GM18951 (cell line): ENCODE measurements around the gene IL17F.
"Not testable (repeated sequence)": the region's sequence is repeated elsewhere in the genome, so short reads cannot be mapped to it uniquely, and the experiment has no call there.

Experiments
- POLR2A ChIP-seq: IDR thresholded peaks from 4 replicates; pipeline ENCODE4 v1.6.1; 2011; ENCODE audit warnings: mild to moderate bottlenecking; ENCODE audit not compliant: insufficient read length, insufficient read depth; ENCODE audit errors: extremely low read depth
- in situ Hi-C: fragments of 300-500 bp; cut with MboI; formaldehyde crosslinking; loops from one replicate; pipeline ENCODE4 v1.12.0; 2022; ENCODE audit warnings: low sequenced_read_pairs, mixed read lengths, inconsistent platforms; ENCODE audit not compliant: unreplicated experiment

The IL17F gene

DNA sequence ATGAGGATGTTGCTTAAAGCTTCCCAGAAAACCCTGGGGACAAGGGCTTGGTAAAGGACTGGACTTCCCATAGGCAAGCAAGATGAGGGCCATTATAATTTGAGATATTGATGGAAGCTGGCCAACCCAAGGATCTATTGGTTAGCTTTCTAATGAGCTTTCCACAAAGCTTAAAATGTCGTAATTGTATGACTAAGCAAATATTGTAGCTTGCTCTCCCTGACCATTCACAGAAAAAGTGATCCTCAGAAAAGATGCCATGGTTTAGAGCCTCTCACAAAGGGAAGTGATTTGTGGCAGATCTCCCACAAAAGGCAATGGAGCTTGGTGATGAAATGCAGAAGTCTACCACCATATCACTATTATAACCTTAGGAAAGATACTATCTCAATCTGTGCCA, 13.6 kb downstream of the IL17F start:
- in situ Hi-C loops, result no loop called here
- no peak for TF ChIP-seq POLR2A

GRCh38 chr6:52227495-52227894, 16.8 kb downstream of the IL17F start:
- in situ Hi-C loops, result no loop called here
- TF ChIP-seq POLR2A, result no peak

GRCh38 chr6:52221302-52221701, 23.0 kb downstream of the IL17F start:
- in situ Hi-C loops, result no loop called here
- TF ChIP-seq POLR2A, result no peak

DNA sequence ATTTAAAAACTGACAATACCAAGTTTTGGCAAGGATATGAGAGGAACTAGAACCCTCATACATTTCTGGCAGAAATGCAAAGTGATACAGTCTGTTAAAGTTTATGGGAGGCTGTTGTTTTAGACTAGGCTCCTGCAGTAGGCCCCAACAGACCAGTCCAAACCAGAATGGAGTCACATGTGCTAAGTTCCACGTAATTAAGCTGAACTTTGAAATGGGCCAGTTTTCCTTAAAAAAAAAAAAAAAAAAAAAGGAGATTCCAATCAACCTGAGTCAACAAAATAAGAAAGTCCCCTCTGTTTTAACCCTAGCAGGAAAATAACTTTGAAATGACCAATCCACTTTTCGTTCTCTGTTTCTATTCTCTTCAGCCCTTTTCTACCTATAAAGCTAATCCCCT, 26.5 kb downstream of the IL17F start:
- no peak for TF ChIP-seq POLR2A
- in situ Hi-C loops, result no loop called here

GRCh38 chr6:52216932-52217575, 27.2 kb downstream of the IL17F start:
- in situ Hi-C loops, result no loop called here
- TF ChIP-seq POLR2A, result no peak

GRCh38 chr6:52215787-52216186, 28.5 kb downstream of the IL17F start:
- in situ Hi-C loops, result no loop called here
- no peak for TF ChIP-seq POLR2A

DNA sequence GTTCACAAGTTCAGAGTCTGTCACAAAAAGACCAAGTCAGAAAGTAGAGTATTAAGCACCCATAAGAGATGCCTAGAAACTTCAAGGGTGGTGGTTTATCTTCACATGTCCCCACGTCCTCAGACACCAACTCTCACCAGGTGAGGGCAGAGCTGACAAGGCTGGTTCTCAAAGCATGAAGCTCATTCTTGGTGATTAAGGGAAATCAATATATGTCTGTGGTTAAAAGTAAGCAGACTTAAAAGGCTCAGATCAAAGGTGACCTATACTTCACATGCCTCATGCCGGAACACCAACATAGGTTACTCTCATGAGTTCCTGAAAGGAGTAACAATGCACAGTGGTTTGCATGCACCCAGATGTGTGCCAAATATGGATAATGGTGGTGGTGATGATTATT, 31.2 kb downstream of the IL17F start:
- TF ChIP-seq POLR2A, result no peak
- in situ Hi-C loops, result no loop called here

- in situ Hi-C loops, result no loop called here
- no peak for TF ChIP-seq POLR2A
Measured at GRCh38 chr6:52210227-52210626, 34.1 kb downstream of the IL17F start.

GRCh38 chr6:52209770-52210169, 34.5 kb downstream of the IL17F start:
- no peak for TF ChIP-seq POLR2A
- in situ Hi-C loops, result no loop called here

GRCh38 chr6:52208612-52209011, 35.7 kb downstream of the IL17F start:
- in situ Hi-C loops, result no loop called here
- TF ChIP-seq POLR2A, result no peak

DNA sequence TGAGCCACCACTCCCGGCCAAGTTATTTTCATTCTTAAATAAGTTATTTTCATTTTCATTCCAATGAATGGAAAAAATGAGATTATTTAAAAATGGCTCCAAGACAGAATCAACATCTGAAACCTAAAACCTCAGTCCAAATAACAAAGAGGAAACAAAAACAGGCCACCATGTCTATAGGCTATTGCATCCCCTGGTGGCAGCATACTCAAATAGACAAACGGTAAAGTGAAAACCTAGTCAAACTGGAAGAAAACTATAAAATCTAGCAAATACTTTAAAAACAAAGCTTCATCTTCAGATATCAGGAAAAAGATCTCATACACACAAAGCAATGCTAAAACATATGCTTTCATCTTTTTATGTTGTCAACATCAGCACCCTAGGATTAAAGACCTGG, 37.2 kb downstream of the IL17F start:
- no peak for TF ChIP-seq POLR2A
- in situ Hi-C loops, result no loop called here

- TF ChIP-seq POLR2A, result no peak
- in situ Hi-C loops, result no loop called here
Measured at GRCh38 chr6:52201493-52201892, 42.8 kb downstream of the IL17F start.

GRCh38 chr6:52201046-52201445, 43.3 kb downstream of the IL17F start:
- TF ChIP-seq POLR2A, result no peak
- in situ Hi-C loops, result no loop called here

- in situ Hi-C loops, result not testable (repeated sequence)
Measured at GRCh38 chr6:52200088-52200487, 44.2 kb downstream of the IL17F start.

DNA sequence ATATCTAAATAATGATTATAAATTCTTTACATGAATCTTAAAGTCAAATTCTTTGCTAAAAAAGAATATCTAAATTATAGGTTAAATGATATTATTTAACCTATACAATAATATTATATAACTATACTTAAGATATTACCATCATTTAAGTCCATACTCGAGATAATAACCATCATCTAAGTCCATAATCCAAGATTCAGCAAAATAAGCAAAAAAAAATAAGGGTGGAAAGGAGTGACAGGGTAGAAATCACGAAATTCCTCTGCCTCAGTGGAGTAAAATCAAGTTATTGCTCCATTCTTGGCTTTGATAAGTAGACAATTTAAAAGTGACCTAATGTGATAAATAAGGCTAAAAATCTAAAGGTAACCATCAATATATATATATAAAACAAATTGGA, 48.4 kb downstream of the IL17F start:
- in situ Hi-C loops, result no loop called here
- TF ChIP-seq POLR2A, result no peak

DNA sequence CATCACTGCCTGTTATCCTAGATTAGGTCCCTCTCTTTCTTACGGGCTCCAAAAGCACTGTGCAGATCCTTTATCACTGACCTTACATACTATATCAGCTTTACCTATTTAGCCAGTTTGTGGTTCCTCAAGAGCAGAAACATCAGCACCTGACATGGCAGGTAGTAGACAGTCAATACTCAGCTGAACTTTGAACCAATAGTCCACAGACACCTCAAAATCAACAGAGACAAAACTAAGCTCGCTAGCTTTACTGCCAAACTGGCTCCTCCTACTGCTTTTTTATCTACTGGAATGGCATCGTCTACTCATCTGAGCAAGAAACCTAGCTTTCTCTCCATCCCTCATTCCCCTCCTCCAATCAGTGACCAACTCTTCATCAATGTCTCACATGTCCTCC, 52.5 kb downstream of the IL17F start:
- in situ Hi-C loops, result no loop called here
- TF ChIP-seq POLR2A, result no peak

GRCh38 chr6:52190409-52190808, 53.9 kb downstream of the IL17F start:
- TF ChIP-seq POLR2A, result no peak

More at GRCh38 chr6:52190409-52190808, 53.9 kb downstream of the IL17F start:
- in situ Hi-C loops, result no loop called here
